ENCODE results near the gene FAAP20.

GRCh38 chr1:2237773-2238172 is 43.2 kb upstream of the FAAP20 start:
- TF ChIP-seq EZH2 (IDR thresholded peaks at IDR 0.05; ENCODE audit: insufficient read depth, poor library complexity, severe bottlenecking) (no peak), EZH2phosphoT487 (IDR thresholded peaks at IDR 0.05; ENCODE audit: insufficient read depth, low read depth) (no peak)
